Stomach (tissue), 9 donors: Measurements from ENCODE around the gene FBXL16. TPM values are rescaled to one million over a fixed set of nuclear protein-coding genes. Genes with fewer than 3 reads are reported as not detected.

ENCODE experiments used
- DNase-seq, 2 donors: peaks; one replicate each; pipeline versions ENCODE4 v3.0.0 to v3.0.0-alpha.2; 2013 to 2019
- H3K27ac ChIP-seq, 5 donors: fragments of 200-600 bp in 4 of 5; sonication (generic) in 4 of 5; one replicate each; pipeline ENCODE4 v1.5.1; 2013 to 2019; ENCODE audit warnings: mild to moderate bottlenecking in 1 of 5, moderate library complexity in 1 of 5
- H3K27me3 ChIP-seq, 3 donors: fragments of 200-600 bp; sonication (generic); one replicate each; pipeline ENCODE4 v1.5.1; 2017 to 2019; ENCODE audit warnings: mixed run types in 1 of 3
- H3K36me3 ChIP-seq, 4 donors: fragments of 200-600 bp; sonication (generic); 1 replicate in 3 of 4; 2 replicates in 1 of 4; pipeline ENCODE4 v1.5.1; 2016 to 2019
- H3K4me1 ChIP-seq, 4 donors: fragments of 200-600 bp; sonication (generic); one replicate each; pipeline ENCODE4 v1.5.1; 2016 to 2019
- H3K4me3 ChIP-seq, 4 donors: fragments of 200-600 bp; sonication (generic) in 3 of 4; one replicate each; pipeline ENCODE4 v1.5.1; 2016 to 2019; ENCODE audit warnings: mild to moderate bottlenecking in 1 of 4
- H3K9me3 ChIP-seq, 4 donors: fragments of 200-600 bp; sonication (generic); one replicate each; pipeline ENCODE4 v1.5.1; 2016 to 2019
- EP300 ChIP-seq: sonication (generic); formaldehyde crosslinking; IDR thresholded peaks from one replicate; pipeline ENCODE4 v1.6.1; 2017; ENCODE audit warnings: antibody characterized with exemption
- POLR2A ChIP-seq, 4 donors: fragments of 450-650 bp; IDR thresholded peaks; one replicate each; pipeline ENCODE4 v1.6.1; 2016; ENCODE audit warnings: antibody characterized with exemption in 4 of 4, control low read depth in 2 of 4, mild to moderate bottlenecking in 1 of 4, moderate library complexity in 1 of 4
- POLR2AphosphoS5 ChIP-seq, 3 donors: sonication (generic); formaldehyde crosslinking; IDR thresholded peaks; one replicate each; pipeline ENCODE4 v1.6.1; 2016; ENCODE audit warnings: antibody characterized with exemption in 3 of 3
- WGBS, 5 donors: extraction: QIAGEN DNeasy Blood & Tissue Kit in 3 of 5; methylation state at CpG; one replicate each; pipeline versions ENCODE4 v1.1.5 to v1.1.7; 2013 to 2018; 5-methylcytosine and 5-hydroxymethylcytosine counted together
- intact Hi-C: fragments of 100-400 bp; cut with DNase I; formaldehyde crosslinking; loops from one replicate; pipeline ENCODE4 v1.15.1; 2023; ENCODE audit warnings: low total_unique reads
- polyA plus RNA-seq, 3 donors: library from polyadenylated mRNA; stranded (reverse); fragments of 200-250 nt; gene quantifications; one replicate each; pipeline ENCODE4 v1.2.3, GENCODE V29; 2013
- total RNA-seq, 5 donors: library from RNA; depleted of rRNA; stranded (reverse); fragments of >200 nt; gene quantifications; one replicate each; pipeline versions ENCODE4 v1.1.0 to v1.2.3, GENCODE V29; 2014 to 2016
- TF ChIP-seq, protein P1 (sequence below), 7 experiments: fragments of 450-650 bp in 4 of 7; fragments of 200-600 bp in 3 of 7; sonication (generic) in 3 of 7; IDR thresholded peaks; one replicate each; pipeline ENCODE4 v1.5.1; 2016 to 2019; ENCODE audit warnings: antibody characterized with exemption in 7 of 7, control low read depth in 2 of 7, mild to moderate bottlenecking in 1 of 7
- donor health status: healthy with polysubstance abuse.
- donor health status: Bipolar disorder and iron deficiency.
- donor health status: healthy.

The FBXL16 gene
- total and polyA plus RNA-seq, 8 donors, result 0.37 to 3.6 (median 0.72) TPM; not detected in 3

DNA sequence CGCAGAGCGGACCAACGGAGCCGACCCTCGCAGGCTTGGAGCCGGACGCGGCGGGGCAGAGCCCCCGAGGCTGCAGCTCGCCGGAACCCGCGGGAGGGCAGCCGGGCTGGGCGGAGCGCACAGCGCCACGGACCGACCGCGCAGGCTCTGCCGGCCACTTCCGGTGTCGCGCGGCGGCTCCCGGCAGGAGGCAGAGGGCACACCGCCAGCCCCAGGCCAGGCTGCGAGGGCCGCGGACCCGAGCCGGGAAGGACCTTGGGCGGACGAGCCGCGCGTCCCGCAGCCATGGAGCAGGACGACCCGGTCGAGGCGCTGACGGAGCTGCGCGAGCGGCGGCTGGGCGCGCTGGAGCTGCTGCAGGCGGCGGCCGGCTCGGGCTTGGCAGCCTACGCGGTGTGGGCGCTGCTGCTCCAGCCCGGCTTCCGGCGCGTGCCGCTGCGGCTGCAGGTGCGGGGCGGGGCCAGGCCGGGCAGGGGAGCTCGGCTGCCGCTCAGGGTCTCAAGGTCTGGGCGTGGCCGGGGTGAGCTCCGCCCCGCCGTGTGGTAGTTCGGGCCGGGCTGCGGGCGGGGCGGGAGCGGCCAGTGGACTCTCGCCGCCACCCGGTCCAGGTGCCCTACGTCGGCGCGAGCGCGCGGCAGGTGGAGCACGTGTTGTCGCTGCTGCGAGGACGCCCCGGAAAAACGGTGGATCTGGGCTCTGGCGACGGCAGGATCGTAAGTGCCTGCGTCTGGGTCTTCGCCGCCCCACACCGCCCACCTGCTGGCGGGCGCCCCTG is 15.6 kb upstream of the FBXL16 start, which contains the start of gene ANTKMT:
ANTKMT (plus strand) TSS at position 157 of the 775 bp plus-strand sequence; CDS start at position 286, 129 bp downstream.
- H3K4me3 ChIP-seq, result peak within 1 kb of the TSS; percentile 63 to 88 (median 80)
- peaks cover 0 to 37% (median 0%) of the 10 kb centered on the region in 3 donors for H3K27me3 ChIP-seq
- intact Hi-C loops, result no loop called here
- peaks cover 0 to 14% (median 0%) of the 10 kb centered on the region in 4 donors for H3K36me3 ChIP-seq
- H3K4me1 ChIP-seq, result peaks cover 26 to 58% (median 55%) of the 10 kb centered on the region in 4 donors
- 7 to 25% (median 10%) methylated on average over 23 to 106 of the region's 106 CpGs for WGBS, 5 donors
- TF ChIP-seq POLR2AphosphoS5 (IDR thresholded peaks at IDR 0.05), result peak; percentile 22 to 74 (median 72)
- TF ChIP-seq POLR2A (IDR thresholded peaks at IDR 0.05), result no peak
- H3K9me3 ChIP-seq, result no peaks in the 10 kb centered on the region
- peak; percentile 89 to 96 for DNase-seq
- peak within 1 kb of the TSS; percentile 88 to 94 (median 90) for H3K27ac ChIP-seq

GRCh38 chr16:720447-720989 is 14.9 kb upstream of the FBXL16 start:
- peaks cover 0 to 37% (median 0%) of the 10 kb centered on the region in 3 donors for H3K27me3 ChIP-seq
- peak overlapping the region; percentile 88 to 94 (median 90) for H3K27ac ChIP-seq
- H3K36me3 ChIP-seq, result peaks cover 0 to 14% (median 0%) of the 10 kb centered on the region in 4 donors
- peak overlapping the region; percentile 63 to 88 (median 80) for H3K4me3 ChIP-seq
- intact Hi-C loops, result no loop called here
- TF ChIP-seq POLR2A (IDR thresholded peaks at IDR 0.05) (no peak), EP300 (no peak), POLR2AphosphoS5 (IDR thresholded peaks at IDR 0.05) (no peak)
- TF ChIP-seq, protein P1, sequence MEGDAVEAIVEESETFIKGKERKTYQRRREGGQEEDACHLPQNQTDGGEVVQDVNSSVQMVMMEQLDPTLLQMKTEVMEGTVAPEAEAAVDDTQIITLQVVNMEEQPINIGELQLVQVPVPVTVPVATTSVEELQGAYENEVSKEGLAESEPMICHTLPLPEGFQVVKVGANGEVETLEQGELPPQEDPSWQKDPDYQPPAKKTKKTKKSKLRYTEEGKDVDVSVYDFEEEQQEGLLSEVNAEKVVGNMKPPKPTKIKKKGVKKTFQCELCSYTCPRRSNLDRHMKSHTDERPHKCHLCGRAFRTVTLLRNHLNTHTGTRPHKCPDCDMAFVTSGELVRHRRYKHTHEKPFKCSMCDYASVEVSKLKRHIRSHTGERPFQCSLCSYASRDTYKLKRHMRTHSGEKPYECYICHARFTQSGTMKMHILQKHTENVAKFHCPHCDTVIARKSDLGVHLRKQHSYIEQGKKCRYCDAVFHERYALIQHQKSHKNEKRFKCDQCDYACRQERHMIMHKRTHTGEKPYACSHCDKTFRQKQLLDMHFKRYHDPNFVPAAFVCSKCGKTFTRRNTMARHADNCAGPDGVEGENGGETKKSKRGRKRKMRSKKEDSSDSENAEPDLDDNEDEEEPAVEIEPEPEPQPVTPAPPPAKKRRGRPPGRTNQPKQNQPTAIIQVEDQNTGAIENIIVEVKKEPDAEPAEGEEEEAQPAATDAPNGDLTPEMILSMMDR (IDR thresholded peaks at IDR 0.05), result no peak
- no peaks in the 10 kb centered on the region for H3K9me3 ChIP-seq
- peaks cover 31 to 59% (median 57%) of the 10 kb centered on the region in 4 donors for H3K4me1 ChIP-seq
- WGBS, 5 donors, result 0 to 2% (median 1%) methylated on average over 7 to 38 of the region's 38 CpGs
- peak in 1 of 2 donors; percentile 91 for DNase-seq

DNA sequence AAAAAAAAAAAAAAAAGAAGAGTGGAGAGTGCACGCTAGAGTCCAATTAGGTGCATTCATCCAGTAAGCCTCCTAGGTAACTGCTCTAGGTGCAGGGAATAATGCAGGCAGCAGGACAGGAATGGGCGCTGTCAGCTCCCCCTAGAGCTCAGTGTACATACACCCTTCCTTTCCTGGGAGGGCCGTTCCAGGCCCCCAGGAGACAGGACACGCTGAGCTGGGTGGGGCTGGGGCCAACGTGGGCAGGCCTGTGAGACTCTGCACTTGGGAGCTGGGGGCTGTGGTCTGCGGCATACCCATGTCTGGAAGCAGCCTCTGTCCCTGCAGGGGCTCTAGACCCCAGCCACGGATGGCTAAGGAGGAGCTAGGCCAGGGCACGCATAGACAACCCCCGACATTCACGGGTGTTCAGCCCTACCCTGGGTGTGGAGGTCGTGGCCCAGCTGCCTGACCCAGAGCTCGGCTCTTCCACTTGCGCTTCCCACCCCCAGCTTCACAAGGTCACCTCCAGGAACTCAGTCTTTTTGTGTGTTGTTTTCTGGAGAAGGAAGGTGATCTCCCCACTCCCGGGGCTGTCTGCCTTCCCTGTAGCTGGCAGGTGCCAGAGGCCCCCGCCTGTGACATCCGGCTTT is 14.3 kb upstream of the FBXL16 start:
- no peak for TF ChIP-seq EP300
- no peak for TF ChIP-seq POLR2A (IDR thresholded peaks at IDR 0.05)
- TF ChIP-seq, protein P1 (IDR thresholded peaks at IDR 0.05), result no peak
- no peak for TF ChIP-seq POLR2AphosphoS5 (IDR thresholded peaks at IDR 0.05)
- DNase-seq, result peak in 1 of 2 donors; percentile 49
- 7 to 11% (median 7%) methylated on average over 14 to 16 of the region's 16 CpGs for WGBS, 5 donors
- Histone ChIP-seq H3K4me1 (peaks cover 35 to 63% (median 60%) of the 10 kb centered on the region in 4 donors), H3K27ac (peak overlapping the region; percentile 88 to 94 (median 90)), H3K4me3 (peak overlapping the region; percentile 63 to 88 (median 80)), H3K9me3 (no peaks in the 10 kb centered on the region), H3K27me3 (peaks cover 0 to 35% (median 0%) of the 10 kb centered on the region in 3 donors), H3K36me3 (peaks cover 0 to 14% (median 0%) of the 10 kb centered on the region in 4 donors)
- intact Hi-C loops, result no loop called here

DNA sequence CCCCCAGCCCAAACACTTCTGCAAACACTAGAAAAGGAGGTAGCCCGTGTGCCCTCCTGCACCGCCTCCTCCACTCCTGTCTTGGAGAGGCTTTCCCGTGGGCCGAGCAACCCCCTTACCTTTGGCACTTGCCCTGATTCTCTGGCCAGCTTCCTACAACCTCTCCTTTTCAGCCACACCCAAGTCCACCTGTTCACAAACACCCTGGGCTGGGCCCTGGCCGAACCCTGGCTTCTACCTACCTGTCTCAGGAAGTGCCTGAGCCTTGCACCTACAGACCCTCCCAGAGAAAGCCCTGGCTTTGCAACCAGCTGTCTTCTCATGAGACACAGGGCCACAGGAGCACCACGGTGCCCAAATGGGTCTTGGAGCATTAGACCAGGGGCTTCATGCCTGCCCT is 13.3 kb upstream of the FBXL16 start:
- TF ChIP-seq EP300 (no peak), POLR2A (IDR thresholded peaks at IDR 0.05) (no peak), POLR2AphosphoS5 (IDR thresholded peaks at IDR 0.05) (no peak)
- TF ChIP-seq, protein P1 (IDR thresholded peaks at IDR 0.05), result no peak
- Histone ChIP-seq H3K9me3 (no peaks in the 10 kb centered on the region), H3K4me1 (peaks cover 40 to 70% (median 67%) of the 10 kb centered on the region in 4 donors), H3K4me3 (no peak overlapping the region), H3K36me3 (peaks cover 0 to 14% (median 0%) of the 10 kb centered on the region in 4 donors), H3K27me3 (peaks cover 0 to 37% (median 5%) of the 10 kb centered on the region in 3 donors), H3K27ac (no peak overlapping the region)
- WGBS, 5 donors, result 39 to 67% (median 57%) methylated on average over 5 to 6 of the region's 6 CpGs
- DNase-seq, result no peak
- intact Hi-C loops, result no loop called here
